WTC11 (cell line): ENCODE measurements around the gene HS1BP3. TPM values are rescaled to one million over a fixed set of nuclear protein-coding genes. Genes with fewer than 3 reads are reported as not detected.

Source experiments
- ATAC-seq: fragments of 200-7000 bp; cut with Tn5 transposase; 2 replicates; pipeline ENCODE4 v1.10.0; 2021; ENCODE audit warnings: mild to moderate bottlenecking, moderate library complexity
- CTCF ChIA-PET: fragments of 300-600 bp; sonication (Branson Sonifier 250); formaldehyde crosslinking; loops from one replicate; lab custom pipeline; 2021; ENCODE audit warnings: antibody characterized with exemption; lab: Charles Lee
- POLR2A ChIA-PET: fragments of 350-600 bp; sonication (Branson Sonifier 250); formaldehyde crosslinking; loops from one replicate; lab custom pipeline; 2021; ENCODE audit warnings: antibody characterized with exemption; lab: Charles Lee
- DNase-seq: peaks from one replicate; pipeline ENCODE4 v3.0.0; 2021; ENCODE audit warnings: low spot score
- H3K27ac Mint-ChIP-seq: 2 replicates; pipeline ENCODE4 v1.8.0; 2021; ENCODE audit warnings: mixed read lengths
- H3K27me3 Mint-ChIP-seq: 2 replicates; pipeline ENCODE4 v1.8.0; 2021; ENCODE audit warnings: low read depth, mild to moderate bottlenecking, moderate library complexity, mixed read lengths
- H3K36me3 Mint-ChIP-seq: 2 replicates; pipeline ENCODE4 v1.8.0; 2021; ENCODE audit warnings: mixed read lengths
- H3K4me1 Mint-ChIP-seq: 2 replicates; pipeline ENCODE4 v1.8.0; 2022; ENCODE audit warnings: mixed read lengths
- H3K4me3 Mint-ChIP-seq: 2 replicates; pipeline ENCODE4 v1.8.0; 2021; ENCODE audit warnings: mild to moderate bottlenecking, moderate library complexity, mixed read lengths
- H3K9me3 Mint-ChIP-seq: 2 replicates; pipeline ENCODE4 v1.8.0; 2021; ENCODE audit warnings: mixed read lengths
- CTCF ChIP-seq: fragments of 200-600 bp; IDR thresholded peaks from 2 replicates; pipeline ENCODE4 v1.8.0; 2022; ENCODE audit warnings: antibody characterized with exemption
- E2F5 ChIP-seq: sonication (generic); formaldehyde crosslinking; IDR thresholded peaks from 2 replicates; pipeline ENCODE4 v1.8.1; 2022; ENCODE audit warnings: mild to moderate bottlenecking, moderate library complexity, missing genetic modification reagents
- ELF4 ChIP-seq: sonication (generic); formaldehyde crosslinking; IDR thresholded peaks from 2 replicates; pipeline ENCODE4 v1.8.1; 2022; ENCODE audit warnings: low read depth, mild to moderate bottlenecking, moderate library complexity, missing genetic modification reagents
- FOXP1 ChIP-seq: sonication (generic); formaldehyde crosslinking; IDR thresholded peaks from 2 replicates; pipeline ENCODE4 v1.8.0; 2022; ENCODE audit warnings: missing genetic modification reagents, mild to moderate bottlenecking, moderate library complexity, borderline replicate concordance
- HMGA2 ChIP-seq: fragments of 250-450 bp; sonication (Bioruptor Pico); IDR thresholded peaks from 2 replicates; pipeline ENCODE4 v1.4.0; 2021; ENCODE audit warnings: mild to moderate bottlenecking, moderate library complexity
- JUN ChIP-seq: sonication (generic); formaldehyde crosslinking; IDR thresholded peaks from 2 replicates; pipeline ENCODE4 v1.8.0; 2023; ENCODE audit warnings: mild to moderate bottlenecking, missing genetic modification reagents
- MLX ChIP-seq: sonication (generic); formaldehyde crosslinking; IDR thresholded peaks from 2 replicates; pipeline ENCODE4 v1.8.1; 2023; ENCODE audit warnings: mild to moderate bottlenecking, missing genetic modification reagents, moderate library complexity
- MXD4 ChIP-seq: fragments of 250-450 bp; sonication (Bioruptor Pico); IDR thresholded peaks from 2 replicates; pipeline ENCODE4 v1.8.0; 2021; ENCODE audit warnings: mild to moderate bottlenecking, moderate library complexity, borderline replicate concordance
- NFATC4 ChIP-seq: fragments of 250-450 bp; sonication (Bioruptor Pico); IDR thresholded peaks from 2 replicates; pipeline ENCODE4 v1.9.0; 2021; ENCODE audit warnings: mild to moderate bottlenecking
- NFYB ChIP-seq: sonication (generic); formaldehyde crosslinking; conservative IDR thresholded peaks from 2 replicates; pipeline ENCODE4 v1.8.0; 2022; ENCODE audit warnings: low read depth, missing genetic modification reagents
- RORB ChIP-seq: fragments of 250-450 bp; sonication (Bioruptor Pico); IDR thresholded peaks from 2 replicates; pipeline ENCODE4 v1.9.0; 2021; ENCODE audit warnings: mild to moderate bottlenecking
- SMAD4 ChIP-seq: sonication (generic); formaldehyde crosslinking; IDR thresholded peaks from 2 replicates; pipeline ENCODE4 v1.8.0; 2022; ENCODE audit warnings: mild to moderate bottlenecking, missing genetic modification reagents
- SP1 ChIP-seq: sonication (generic); formaldehyde crosslinking; conservative IDR thresholded peaks from 2 replicates; pipeline ENCODE4 v1.8.1; 2022; ENCODE audit warnings: missing genetic modification reagents
- TCF7 ChIP-seq: sonication (generic); formaldehyde crosslinking; IDR thresholded peaks from 2 replicates; pipeline ENCODE4 v1.8.0; 2022; ENCODE audit warnings: mild to moderate bottlenecking, low read depth, missing genetic modification reagents, moderate library complexity
- TEAD1 ChIP-seq: sonication (generic); formaldehyde crosslinking; IDR thresholded peaks from 2 replicates; pipeline ENCODE4 v1.8.0; 2022; ENCODE audit warnings: mild to moderate bottlenecking, missing genetic modification reagents
- ZBTB21 ChIP-seq: sonication (generic); formaldehyde crosslinking; IDR thresholded peaks from 2 replicates; pipeline ENCODE4 v1.8.1; 2023; ENCODE audit warnings: mild to moderate bottlenecking, missing genetic modification reagents, borderline replicate concordance
- ZBTB43 ChIP-seq: sonication (generic); formaldehyde crosslinking; IDR thresholded peaks from 2 replicates; pipeline ENCODE4 v1.8.1; 2023; ENCODE audit warnings: mild to moderate bottlenecking, missing genetic modification reagents
- ZNF138 ChIP-seq: sonication (generic); formaldehyde crosslinking; conservative IDR thresholded peaks from 2 replicates; pipeline ENCODE4 v1.8.1; 2022; ENCODE audit warnings: mild to moderate bottlenecking, moderate library complexity, missing genetic modification reagents
- ZNF263 ChIP-seq: sonication (generic); formaldehyde crosslinking; IDR thresholded peaks from 2 replicates; pipeline ENCODE4 v1.8.1; 2022; ENCODE audit warnings: low read depth, mild to moderate bottlenecking, moderate library complexity, missing genetic modification reagents
- ZNF281 ChIP-seq: sonication (generic); formaldehyde crosslinking; IDR thresholded peaks from 2 replicates; pipeline ENCODE4 v1.8.0; 2023; ENCODE audit warnings: mild to moderate bottlenecking, missing genetic modification reagents
- ZNF423 ChIP-seq: fragments of 250-450 bp; sonication (Bioruptor Pico); IDR thresholded peaks from 2 replicates; pipeline ENCODE4 v2.1.2; 2022; ENCODE audit warnings: mild to moderate bottlenecking, moderate library complexity
- ZNF532 ChIP-seq: fragments of 250-450 bp; sonication (Bioruptor Pico); IDR thresholded peaks from 2 replicates; pipeline ENCODE4 v1.9.0; 2021; ENCODE audit warnings: mild to moderate bottlenecking, borderline replicate concordance
- total RNA-seq: library from RNA; stranded (reverse); gene quantifications from 3 replicates; pipeline ENCODE4 v1.2.3, GENCODE V29; 2021

HS1BP3 gene
- total RNA-seq, 1 experiment from 2014 or later = 17.9 TPM

GRCh38 chr2:20575414-20575813, 75.5 kb downstream of the HS1BP3 start (continued):
- TF ChIP-seq ZNF138 (CRISPR knock-in tag) (no peak), MLX (CRISPR knock-in tag) (no peak), RORB (no peak), E2F5 (CRISPR knock-in tag) (no peak), ZNF423 (CRISPR knock-in tag) (no peak), JUN (CRISPR knock-in tag) (no peak), TCF7 (no peak), ZNF532 (no peak)

GRCh38 chr2:20574930-20575329, 76.0 kb downstream of the HS1BP3 start:
- DNase-seq (no peak), ATAC-seq (no peak)
- H3K27me3 Mint-ChIP-seq = no peaks in the 10 kb centered on the region; the same call in 1 of the 2 replicates
- TF ChIP-seq ELF4 (CRISPR knock-in tag) = no peak
- TF ChIP-seq FOXP1 (CRISPR knock-in tag) = no peak
- TF ChIP-seq NFATC4 (CRISPR knock-in tag) = no peak
- no peak for TF ChIP-seq CTCF
- TF ChIP-seq ZNF263 (CRISPR knock-in tag) = no peak
- no peak for TF ChIP-seq SMAD4
- 0 out of 2 replicates have a peak, but pooled peaks cover 4% of the 10 kb centered on the region for H3K4me1 Mint-ChIP-seq
- no peaks in the 10 kb centered on the region for H3K36me3 Mint-ChIP-seq
- no peak overlapping the region for H3K27ac Mint-ChIP-seq
- ChIA-PET POLR2A (interaction anchor here (1.9 kb wide), 1 partner anchor 128 kb away, joined by 5 read pairs; the partner anchor contains the start of gene RHOB), CTCF (interaction anchor here (0.6 to 1.6 kb wide), 4 partner anchors 14 to 164 kb away, joined by 3 to 8 read pairs (median 3); no protein-coding TSS in a partner anchor)
- H3K4me3 Mint-ChIP-seq = no peak overlapping the region
- no peaks in the 10 kb centered on the region for H3K9me3 Mint-ChIP-seq

GRCh38 chr2:20574423-20574911, 76.4 kb downstream of the HS1BP3 start:
- Mint-ChIP-seq H3K36me3 (no peaks in the 10 kb centered on the region), H3K27me3 (no peaks in the 10 kb centered on the region; the same call in 1 of the 2 replicates)
- POLR2A ChIA-PET = interaction anchor here (1.9 kb wide), 1 partner anchor 128 kb away, joined by 5 read pairs; the partner anchor contains the start of gene RHOB
- no peak for TF ChIP-seq HMGA2 (CRISPR knock-in tag)
- no peak for TF ChIP-seq SP1 (CRISPR knock-in tag)
- TF ChIP-seq NFYB = no peak
- no peak for TF ChIP-seq ZNF281 (CRISPR knock-in tag)
- TF ChIP-seq MXD4 (CRISPR knock-in tag) = no peak
- no peak for TF ChIP-seq ZBTB43
- no peak for TF ChIP-seq TEAD1 (CRISPR knock-in tag)
- no peak for TF ChIP-seq ZBTB21 (CRISPR knock-in tag)

More at GRCh38 chr2:20574423-20574911, 76.4 kb downstream of the HS1BP3 start:
- H3K4me3 Mint-ChIP-seq = no peak overlapping the region
- H3K9me3 Mint-ChIP-seq = no peaks in the 10 kb centered on the region
- CTCF ChIA-PET = interaction anchor here (0.6 to 1.6 kb wide), 3 partner anchors 14 to 68 kb away, joined by 3 to 8 read pairs (median 3); no protein-coding TSS in a partner anchor
- H3K4me1 Mint-ChIP-seq = 0 out of 2 replicates have a peak, but pooled peaks cover 2% of the 10 kb centered on the region
- H3K27ac Mint-ChIP-seq = no peak overlapping the region
- ATAC-seq = no peak
- no peak for DNase-seq
